Trophoblast cell (in vitro differentiated cells and primary cell): ENCODE data around the gene ANKRD33.

ENCODE experiments used
- DNase-seq, 2 donors: peaks; one replicate each; pipeline ENCODE4 v3.0.0-alpha.2; 2016
- H2AFZ ChIP-seq: 2 replicates; pipeline ENCODE4 v1.6.1; 2013; ENCODE audit warnings: low read length, moderate library complexity, mild to moderate bottlenecking; ENCODE audit not compliant: insufficient read depth, poor library complexity
- H2AK5ac ChIP-seq: 2 replicates; pipeline ENCODE4 v1.6.1; 2013; ENCODE audit warnings: mild to moderate bottlenecking, low read length
- H2BK120ac ChIP-seq: 2 replicates; pipeline ENCODE4 v1.6.1; 2013; ENCODE audit warnings: low read length, mild to moderate bottlenecking, moderate library complexity; ENCODE audit not compliant: insufficient read depth, poor library complexity
- H2BK12ac ChIP-seq: 2 replicates; pipeline ENCODE4 v1.6.1; 2013; ENCODE audit warnings: mild to moderate bottlenecking, low read length, moderate library complexity
- H2BK5ac ChIP-seq: 2 replicates; pipeline ENCODE4 v1.6.1; 2013; ENCODE audit warnings: low read length, low read depth, moderate library complexity, mild to moderate bottlenecking; ENCODE audit not compliant: poor library complexity
- H3K14ac ChIP-seq: 2 replicates; pipeline ENCODE4 v1.6.1; 2013; ENCODE audit warnings: mild to moderate bottlenecking, low read length
- H3K18ac ChIP-seq: 2 replicates; pipeline ENCODE4 v1.6.1; 2013; ENCODE audit warnings: mild to moderate bottlenecking, low read length
- H3K23ac ChIP-seq: 2 replicates; pipeline ENCODE4 v1.6.1; 2013; ENCODE audit warnings: low read length
- H3K27ac ChIP-seq: 2 replicates; pipeline ENCODE4 v1.5.1; 2013; ENCODE audit warnings: low read depth, mild to moderate bottlenecking, inconsistent platforms, low read length, moderate library complexity
- H3K27me3 ChIP-seq: 2 replicates; pipeline ENCODE4 v1.6.1; 2013; ENCODE audit warnings: inconsistent platforms, mild to moderate bottlenecking, low read length, moderate library complexity; ENCODE audit not compliant: insufficient read depth
- H3K36me3 ChIP-seq, 2 experiments: 1 replicate in 1 of 2; 2 replicates in 1 of 2; pipeline ENCODE4 v1.6.1; 2013; ENCODE audit warnings: low read length in 2 of 2, mild to moderate bottlenecking in 2 of 2, moderate library complexity in 1 of 2; ENCODE audit not compliant: insufficient read depth in 2 of 2, control insufficient read depth in 1 of 2
- H3K4ac ChIP-seq: 2 replicates; pipeline ENCODE4 v1.6.1; 2013; ENCODE audit warnings: low read depth, mild to moderate bottlenecking, low read length, moderate library complexity
- H3K4me1 ChIP-seq, 2 experiments: 1 replicate in 1 of 2; 2 replicates in 1 of 2; pipeline ENCODE4 v1.6.1; 2013; ENCODE audit warnings: low read length in 2 of 2, mild to moderate bottlenecking in 2 of 2, moderate library complexity in 1 of 2; ENCODE audit not compliant: insufficient read depth in 2 of 2, control insufficient read depth in 1 of 2
- H3K4me2 ChIP-seq: 2 replicates; pipeline ENCODE4 v1.6.1; 2013; ENCODE audit warnings: inconsistent platforms, mild to moderate bottlenecking, low read length, moderate library complexity
- H3K4me3 ChIP-seq: 2 replicates; pipeline ENCODE4 v1.5.1; 2013; ENCODE audit warnings: mild to moderate bottlenecking, low read depth, low read length, inconsistent platforms
- H3K79me1 ChIP-seq: one replicate; pipeline ENCODE4 v1.6.1; 2013; ENCODE audit warnings: low read length
- H3K79me2 ChIP-seq: 2 replicates; pipeline ENCODE4 v1.6.1; 2013; ENCODE audit warnings: low read length, mild to moderate bottlenecking; ENCODE audit not compliant: control insufficient read depth, insufficient read depth, poor library complexity
- H3K9ac ChIP-seq: 2 replicates; pipeline ENCODE4 v1.6.1; 2013; ENCODE audit warnings: mild to moderate bottlenecking, low read length
- H3K9me3 ChIP-seq: 2 replicates; pipeline ENCODE4 v1.6.1; 2013; ENCODE audit warnings: low read depth, mild to moderate bottlenecking, control low read depth, inconsistent platforms, low read length; ENCODE audit not compliant: insufficient read depth
- H4K12ac ChIP-seq: 2 replicates; pipeline ENCODE4 v1.6.1; 2013; ENCODE audit warnings: low read depth, mild to moderate bottlenecking, low read length, moderate library complexity
- H4K8ac ChIP-seq: 2 replicates; pipeline ENCODE4 v1.6.1; 2013; ENCODE audit warnings: low read depth, mild to moderate bottlenecking, low read length, moderate library complexity
- H4K91ac ChIP-seq: one replicate; pipeline ENCODE4 v1.6.1; 2013; ENCODE audit warnings: low read depth, mild to moderate bottlenecking, low read length, moderate library complexity
- WGBS: extraction: QIAGEN DNeasy Blood & Tissue Kit; methylation state at CpG from one replicate; pipeline ENCODE4 v1.1.7; 2013; ENCODE audit warnings: missing lambda C conversion rate; ENCODE audit not compliant: insufficient read length, insufficient coverage; ENCODE audit errors: extremely low coverage; 5-methylcytosine and 5-hydroxymethylcytosine counted together

Gene ANKRD33

DNA sequence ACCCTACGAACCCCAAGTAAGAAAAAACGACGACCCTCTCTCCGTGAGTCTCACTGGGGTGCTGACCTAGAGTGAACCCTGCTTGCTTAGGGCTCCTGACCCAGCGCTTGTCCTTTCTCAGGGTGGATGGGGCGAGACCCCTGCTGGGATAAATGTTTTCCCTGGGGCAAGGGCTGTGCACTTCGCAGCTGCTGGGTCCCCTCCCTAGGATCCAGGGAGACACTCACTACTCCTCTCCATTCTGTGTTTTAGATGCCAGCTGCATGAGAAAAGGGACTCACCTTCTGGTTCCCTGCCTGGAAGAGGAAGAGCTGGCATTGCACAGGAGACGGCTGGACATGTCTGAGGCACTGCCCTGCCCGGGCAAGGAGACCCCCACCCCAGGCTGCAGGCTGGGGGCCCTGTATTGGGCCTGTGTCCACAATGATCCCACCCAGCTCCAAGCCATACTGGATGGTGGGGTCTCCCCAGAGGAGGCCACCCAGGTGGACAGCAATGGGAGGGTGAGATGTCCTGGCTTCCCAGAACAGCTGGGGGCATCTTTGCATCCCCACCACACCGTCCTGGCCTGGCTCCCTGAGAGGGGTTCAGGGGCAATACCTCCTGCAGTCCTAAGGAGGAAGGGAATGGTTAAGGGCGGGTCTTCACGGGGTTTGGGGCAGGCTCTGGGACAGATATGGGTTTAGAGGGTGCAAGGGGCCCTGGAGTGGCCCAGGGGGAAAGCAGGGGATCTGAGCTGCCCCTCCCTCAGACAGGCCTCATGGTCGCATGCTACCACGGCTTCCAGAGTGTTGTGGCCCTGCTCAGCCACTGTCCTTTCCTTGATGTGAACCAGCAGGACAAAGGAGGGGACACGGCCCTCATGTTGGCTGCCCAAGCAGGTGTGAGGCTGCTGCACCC is 663 bp downstream of the ANKRD33 start:
- Histone ChIP-seq H3K9me3 (no peaks in the 10 kb centered on the region), H3K27me3 (no peaks in the 10 kb centered on the region), H2BK12ac (no peak overlapping the region), H2BK5ac (no peak overlapping the region), H3K4me1 (peaks cover 0 to 6% of the 10 kb centered on the region in 2 experiments), H3K4me2 (no peak overlapping the region), H3K79me2 (no peaks in the 10 kb centered on the region), H2AK5ac (no peak overlapping the region), H3K36me3 (no peaks in the 10 kb centered on the region), H3K23ac (no peak overlapping the region), H4K12ac (no peak overlapping the region), H2AFZ (no peak overlapping the region), H4K91ac (no peak overlapping the region), H3K14ac (no peak overlapping the region), H2BK120ac (no peak overlapping the region), H3K4ac (no peak overlapping the region), H4K8ac (no peak overlapping the region), H3K79me1 (no peaks in the 10 kb centered on the region), H3K4me3 (no peak overlapping the region), H3K27ac (no peak overlapping the region), H3K9ac (no peak overlapping the region), H3K18ac (no peak overlapping the region)
- no peak for DNase-seq
- no CpG with 5 or more reads among the region's 15 CpGs for WGBS

- no peaks in the 10 kb centered on the region for H3K79me1 ChIP-seq
- H4K8ac ChIP-seq = no peak overlapping the region
- H2AFZ ChIP-seq = no peak overlapping the region
- no peak overlapping the region for H3K4me2 ChIP-seq
- no peak overlapping the region for H2BK12ac ChIP-seq
- H4K91ac ChIP-seq = no peak overlapping the region
- no CpG with 5 or more reads among the region's 21 CpGs for WGBS
- no peaks in the 10 kb centered on the region for H3K27me3 ChIP-seq
- H3K79me2 ChIP-seq = no peaks in the 10 kb centered on the region
- no peak overlapping the region for H3K27ac ChIP-seq
- no peak overlapping the region for H3K23ac ChIP-seq
- no peak overlapping the region for H2BK120ac ChIP-seq
- H3K18ac ChIP-seq = no peak overlapping the region
- no peak overlapping the region for H2BK5ac ChIP-seq
- H3K4me3 ChIP-seq = no peak overlapping the region
- H3K14ac ChIP-seq = no peak overlapping the region
- no peak overlapping the region for H3K4ac ChIP-seq
- H3K9me3 ChIP-seq = no peaks in the 10 kb centered on the region
- no peak overlapping the region for H3K9ac ChIP-seq
- H3K4me1 ChIP-seq = peaks cover 0 to 4% of the 10 kb centered on the region in 2 experiments
- DNase-seq = no peak
- no peaks in the 10 kb centered on the region for H3K36me3 ChIP-seq
- no peak overlapping the region for H4K12ac ChIP-seq
- no peak overlapping the region for H2AK5ac ChIP-seq
These were observed 1.6 kb downstream of the ANKRD33 start for GRCh38 chr12:51889216-51890132.

DNA sequence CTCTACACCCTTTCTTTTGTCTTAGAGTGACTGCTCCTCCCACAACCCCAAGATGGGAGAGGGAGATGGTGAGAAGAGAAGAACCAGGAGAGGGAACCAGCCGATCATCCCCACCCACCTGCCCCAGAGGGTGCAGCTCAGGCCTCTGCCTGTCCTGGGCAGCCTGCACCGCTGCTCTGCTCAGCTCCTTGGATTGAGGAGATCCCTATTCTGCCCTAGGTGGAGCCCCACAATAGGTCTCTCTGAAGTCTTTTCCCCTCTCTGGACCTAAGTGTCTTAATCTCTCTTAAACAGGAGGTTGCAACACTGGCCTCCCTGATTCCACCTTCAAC is 2.2 kb downstream of the ANKRD33 start:
- Histone ChIP-seq H3K27me3 (no peaks in the 10 kb centered on the region), H2BK5ac (no peak overlapping the region), H4K8ac (no peak overlapping the region), H3K18ac (no peak overlapping the region), H3K36me3 (no peaks in the 10 kb centered on the region), H3K9me3 (no peaks in the 10 kb centered on the region), H3K27ac (no peak overlapping the region), H2BK12ac (no peak overlapping the region), H2BK120ac (no peak overlapping the region), H2AFZ (no peak overlapping the region), H4K91ac (no peak overlapping the region), H3K23ac (no peak overlapping the region), H3K14ac (no peak overlapping the region), H3K79me2 (no peaks in the 10 kb centered on the region), H3K79me1 (no peaks in the 10 kb centered on the region), H4K12ac (no peak overlapping the region), H3K4ac (no peak overlapping the region), H3K9ac (no peak overlapping the region), H3K4me1 (no peaks in the 10 kb centered on the region), H2AK5ac (no peak overlapping the region), H3K4me3 (no peak overlapping the region), H3K4me2 (no peak overlapping the region)
- DNase-seq = no peak
- no CpG with 5 or more reads among the region's 2 CpGs for WGBS

DNA sequence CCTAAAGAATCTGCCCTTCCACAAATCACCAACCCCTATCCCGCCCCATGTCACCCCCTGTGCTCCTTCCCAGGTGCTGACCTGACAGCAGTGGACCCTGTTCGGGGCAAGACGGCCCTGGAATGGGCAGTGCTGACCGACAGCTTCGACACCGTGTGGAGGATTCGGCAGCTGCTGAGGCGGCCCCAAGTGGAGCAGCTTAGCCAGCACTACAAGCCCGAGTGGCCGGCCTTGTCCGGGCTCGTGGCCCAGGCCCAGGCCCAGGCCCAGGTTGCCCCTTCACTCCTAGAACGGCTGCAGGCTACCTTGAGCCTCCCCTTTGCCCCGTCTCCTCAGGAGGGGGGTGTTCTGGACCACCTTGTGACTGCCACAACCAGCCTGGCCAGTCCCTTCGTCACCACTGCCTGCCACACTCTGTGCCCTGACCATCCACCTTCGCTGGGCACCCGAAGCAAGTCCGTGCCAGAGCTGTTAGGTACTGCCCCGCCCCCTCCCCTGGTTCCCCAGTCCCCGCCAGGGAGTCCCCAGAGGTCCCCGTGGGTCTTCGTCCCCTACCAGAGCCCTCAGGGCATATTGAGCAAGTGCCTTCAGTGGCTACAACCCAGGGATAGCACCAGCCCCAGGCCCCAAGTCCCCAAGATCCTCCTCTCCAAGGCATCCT is 2.7 kb downstream of the ANKRD33 start:
- Histone ChIP-seq H2AFZ (no peak overlapping the region), H3K4me2 (no peak overlapping the region), H4K91ac (no peak overlapping the region), H3K4me3 (no peak overlapping the region), H3K9ac (no peak overlapping the region), H2BK5ac (no peak overlapping the region), H3K36me3 (no peaks in the 10 kb centered on the region), H3K4me1 (no peaks in the 10 kb centered on the region), H3K23ac (no peak overlapping the region), H4K12ac (no peak overlapping the region), H2BK12ac (no peak overlapping the region), H4K8ac (no peak overlapping the region), H3K14ac (no peak overlapping the region), H3K9me3 (no peaks in the 10 kb centered on the region), H3K4ac (no peak overlapping the region), H3K27ac (no peak overlapping the region), H3K79me1 (no peaks in the 10 kb centered on the region), H2BK120ac (no peak overlapping the region), H3K27me3 (no peaks in the 10 kb centered on the region), H2AK5ac (no peak overlapping the region), H3K18ac (no peak overlapping the region), H3K79me2 (no peaks in the 10 kb centered on the region)
- no peak for DNase-seq
- no CpG with 5 or more reads among the region's 22 CpGs for WGBS
